HepG2 (cell line): Measurements from ENCODE around the gene ZNF331. TPM values are rescaled to one million over a fixed set of nuclear protein-coding genes. Genes with fewer than 3 reads are reported as not detected.

Source experiments
- ATAC-seq: fragments of 200-7000 bp; cut with Tn5 transposase; 3 replicates; pipeline ENCODE4 v1.9.1; 2020; ENCODE audit warnings: mild to moderate bottlenecking, moderate library complexity
- BruUV-seq: library from RNA; stranded (reverse); fragments of 400-500 nt; replicated peaks from 2 replicates; lab custom pipeline; 2021; lab: Mats Ljungman, UMichigan
- CTCF ChIA-PET: fragments of 300-600 bp; formaldehyde crosslinking; extraction: SDS; loops from one replicate; lab custom pipeline; 2021; ENCODE audit warnings: low total read pairs, inconsistent platforms, low intra/inter-chr PET ratio; lab: Yijun Ruan, JAX
- POLR2A ChIA-PET: fragments of 350-600 bp; sonication (Branson Sonifier 250); formaldehyde crosslinking; loops from one replicate; lab custom pipeline; 2020; ENCODE audit warnings: antibody characterized with exemption, inconsistent platforms; lab: Yijun Ruan, JAX
- DNase-seq: peaks from one replicate; pipeline ENCODE4 v3.0.0-alpha.2; 2015; ENCODE audit warnings: low spot score
- FAIRE-seq: peaks from 3 replicates; lab custom pipeline; 2011; peaks lifted over from hg19 to GRCh38; lab: Jason Lieb, UNC
- H2AFZ ChIP-seq: one replicate; pipeline ENCODE4 v1.6.1; 2011; ENCODE audit warnings: low read length, inconsistent platforms
- H3K27ac ChIP-seq: fragments of 300-600 bp; 3 replicates; pipeline ENCODE4 v1.8.0; 2011; ENCODE audit warnings: mixed run types, mild to moderate bottlenecking, mixed read lengths, low read length, inconsistent platforms; ENCODE audit not compliant: insufficient read depth; ENCODE audit errors: extremely low read length
- H3K27me3 ChIP-seq, 2 experiments: fragments of 200-600 bp in 1 of 2; 2 replicates in 1 of 2; 3 replicates in 1 of 2; pipeline versions ENCODE4 v1.6.0 to v1.8.0; 2011; ENCODE audit warnings: low read length in 2 of 2, mild to moderate bottlenecking in 2 of 2, moderate library complexity in 2 of 2, inconsistent platforms in 1 of 2; ENCODE audit not compliant: insufficient read depth in 2 of 2, control insufficient read depth in 1 of 2
- H3K36me3 ChIP-seq, 2 experiments: fragments of 200-600 bp in 1 of 2; replicated peaks in 1 of 2; 2 replicates in 1 of 2; 3 replicates in 1 of 2; pipeline versions ENCODE4 v1.5.1 to v1.8.0; 2011; ENCODE audit warnings: low read length in 2 of 2, inconsistent platforms in 1 of 2; ENCODE audit not compliant: insufficient read depth in 2 of 2, control insufficient read depth in 1 of 2
- H3K4me1 ChIP-seq: 2 replicates; pipeline ENCODE4 v1.5.1; 2012; ENCODE audit warnings: low read length, inconsistent platforms; ENCODE audit not compliant: insufficient read depth
- H3K4me2 ChIP-seq: 2 replicates; pipeline ENCODE4 v1.6.0; 2011; ENCODE audit warnings: low read depth, low read length, inconsistent platforms
- H3K4me3 ChIP-seq, 3 experiments: fragments of 200-600 bp in 1 of 3; sonication (generic), shearing (Covaris generic) in 1 of 3; replicated peaks in 1 of 3; 2 replicates each; pipeline ENCODE4 v1.5.1; 2011 to 2016; ENCODE audit warnings: low read length in 3 of 3, inconsistent platforms in 2 of 3, low read depth in 2 of 3, mild to moderate bottlenecking in 2 of 3, control low read depth in 1 of 3, mixed read lengths in 1 of 3; ENCODE audit not compliant: insufficient read depth in 1 of 3
- H3K79me2 ChIP-seq: one replicate; pipeline ENCODE4 v1.6.1; 2011; ENCODE audit warnings: low read length, inconsistent platforms; ENCODE audit not compliant: insufficient read depth
- H3K9ac ChIP-seq: 2 replicates; pipeline ENCODE4 v1.6.0; 2011; ENCODE audit warnings: mild to moderate bottlenecking, low read depth, low read length, inconsistent platforms; ENCODE audit not compliant: insufficient read depth
- H3K9me3 ChIP-seq: 2 replicates; pipeline ENCODE4 v1.5.1; 2012; ENCODE audit warnings: mild to moderate bottlenecking, low read length
- H4K20me1 ChIP-seq: 2 replicates; pipeline ENCODE4 v1.6.0; 2011; ENCODE audit warnings: inconsistent platforms, mild to moderate bottlenecking, low read length, moderate library complexity; ENCODE audit not compliant: insufficient read depth
- ARNT ChIP-seq: fragments of 450-650 bp; IDR thresholded peaks from 2 replicates; pipeline ENCODE4 v1.6.1; 2017
- EP300 ChIP-seq, 3 experiments: sonication (generic) in 1 of 3; formaldehyde crosslinking in 1 of 3; IDR thresholded peaks; 2 replicates each; pipeline versions ENCODE4 v1.5.1 to v1.6.1; 2011 to 2020; ENCODE audit warnings: low read depth in 2 of 3, low read length in 2 of 3, borderline replicate concordance in 1 of 3, improper control_type of control experiment in 1 of 3, mild to moderate bottlenecking in 1 of 3, missing genetic modification reagents in 1 of 3, moderate library complexity in 1 of 3
- HMGA1 ChIP-seq: sonication (generic); formaldehyde crosslinking; conservative IDR thresholded peaks from 2 replicates; pipeline ENCODE4 v1.4.0; 2020; ENCODE audit warnings: missing genetic modification reagents
- HNRNPL ChIP-seq: fragments of 200-400 bp; formaldehyde crosslinking; IDR thresholded peaks from 2 replicates; pipeline ENCODE4 v1.6.1; 2017; ENCODE audit warnings: mild to moderate bottlenecking, low read depth, low read length
- SSRP1 ChIP-seq: IDR thresholded peaks from 2 replicates; pipeline ENCODE4 v1.6.1; 2016; ENCODE audit warnings: control low read depth
- TBL1XR1 ChIP-seq: fragments of 150-350 bp; IDR thresholded peaks from 2 replicates; pipeline ENCODE4 v1.6.1; 2014; ENCODE audit warnings: borderline replicate concordance, low read length; ENCODE audit not compliant: partially characterized antibody
- ZNF30 ChIP-seq: sonication (generic); formaldehyde crosslinking; IDR thresholded peaks from 2 replicates; pipeline ENCODE4 v1.5.0; 2020; ENCODE audit warnings: mild to moderate bottlenecking, missing genetic modification reagents
- ZNF329 ChIP-seq: sonication (generic); formaldehyde crosslinking; IDR thresholded peaks from 2 replicates; pipeline ENCODE4 v1.9.0; 2021; ENCODE audit warnings: low read depth, mild to moderate bottlenecking, missing genetic modification reagents
- ZNF337 ChIP-seq: sonication (generic); formaldehyde crosslinking; IDR thresholded peaks from 2 replicates; pipeline ENCODE4 v1.5.1; 2020; ENCODE audit warnings: missing genetic modification reagents, low read depth, mild to moderate bottlenecking, borderline replicate concordance
- ZNF7 ChIP-seq: IDR thresholded peaks from 2 replicates; pipeline ENCODE4 v1.6.1; 2016; ENCODE audit warnings: missing biosample characterization, missing genetic modification reagents
- WGBS: methylation state at CpG from one replicate; pipeline ENCODE4 v1.1.6; 2017; ENCODE audit warnings: low lambda C conversion rate; 5-methylcytosine and 5-hydroxymethylcytosine counted together
- in situ Hi-C: cut with HindIII; loops from 2 replicates; pipeline ENCODE4 v1.10.0; 2017; ENCODE audit warnings: low pct_unique_long_range_greater_than_20kb; ENCODE audit not compliant: extremely low pct_ligation_motif_present
- intact Hi-C: fragments of 100-400 bp; cut with micrococcal nuclease; formaldehyde crosslinking; loops from one replicate; pipeline ENCODE4 v1.10.0; 2022; ENCODE audit not compliant: unreplicated experiment
- polyA plus RNA-seq, 8 experiments: library from polyadenylated mRNA; depleted of rRNA in 3 of 8; stranded (reverse) in 7 of 8; unstranded in 1 of 8; fragments of >200 nt; fragmentation: Illumina TruSeq in 4 of 8; extraction: Trizol in 4 of 8; gene quantifications; 2 replicates each; pipeline versions ENCODE4 v1.2.1 to v1.2.3, GENCODE V29; 2011 to 2016; ENCODE audit warnings: low read depth in 4 of 8, missing spikeins in 1 of 8, mixed read lengths in 1 of 8; ENCODE audit not compliant: insufficient read depth in 1 of 8
- total RNA-seq, 5 experiments: library from RNA; depleted of rRNA; stranded (reverse); fragments of >200 nt; fragmentation: Illumina TruSeq; extraction: Trizol; gene quantifications; 2 replicates each; pipeline ENCODE4 v1.2.3, GENCODE V29; 2016; ENCODE audit warnings: low read depth in 1 of 5

The ZNF331 gene
- total and polyA plus RNA-seq, 2 of the 13 experiments (the other 11 are each of a cell fraction or from before 2014, with no cell fraction given), result 8.2 to 13.3 TPM

DNA sequence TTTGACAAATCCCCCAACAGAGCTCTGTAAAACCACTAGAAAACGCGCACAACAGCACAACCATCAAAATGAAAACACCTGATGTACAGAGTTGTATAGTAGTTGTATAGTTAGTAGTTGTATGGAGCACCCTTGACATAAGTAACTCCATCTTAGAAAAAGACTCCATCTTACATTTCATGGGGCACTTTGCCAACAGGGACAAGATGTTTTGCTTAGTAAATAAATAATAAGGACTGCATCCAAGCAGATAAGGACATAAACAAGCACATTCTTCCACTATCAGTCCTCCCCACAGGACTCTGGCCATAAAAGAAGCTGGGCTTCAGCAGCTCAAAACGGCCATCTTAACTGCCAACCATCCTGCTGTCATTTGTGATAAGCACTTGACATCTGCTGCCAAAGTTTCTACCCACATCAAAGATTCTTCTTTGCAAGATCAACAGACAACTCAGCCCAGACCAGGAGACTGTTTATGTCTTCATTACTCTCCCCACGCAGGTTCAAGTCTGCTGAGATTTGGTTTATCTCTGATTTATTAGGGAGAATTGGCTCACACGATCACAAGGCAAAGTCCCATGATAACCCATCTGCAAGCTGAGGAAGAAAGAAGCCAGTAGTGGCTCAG is 20.7 kb upstream of the ZNF331 start:
- Histone ChIP-seq H3K9ac (no peak overlapping the region), H3K4me3 (no peak overlapping the region), H4K20me1 (no peaks in the 10 kb centered on the region), H3K4me2 (no peak overlapping the region), H3K27ac (no peak overlapping the region), H3K36me3 (no peaks in the 10 kb centered on the region), H3K79me2 (peaks cover 6% of the 10 kb centered on the region), H3K27me3 (no peaks in the 10 kb centered on the region), H2AFZ (no peak overlapping the region), H3K9me3 (no peaks in the 10 kb centered on the region), H3K4me1 (peaks cover 35% of the 10 kb centered on the region)
- TF ChIP-seq ZNF30 (CRISPR knock-in tag), result no peak
- TF ChIP-seq HNRNPL, result no peak
- TF ChIP-seq TBL1XR1, result no peak
- no peak for TF ChIP-seq ZNF329 (CRISPR knock-in tag)
- TF ChIP-seq ARNT, result no peak
- no peak for TF ChIP-seq ZNF337 (CRISPR knock-in tag)
- no peak for TF ChIP-seq ZNF7 (CRISPR knock-in tag)
- TF ChIP-seq SSRP1 (CRISPR knock-in tag), result no peak
- no peak for TF ChIP-seq HMGA1 (CRISPR knock-in tag)
- no peak for TF ChIP-seq EP300 (IDR thresholded peaks at IDR 0.05; ENCODE audit: low read depth in 2 of 2, low read length in 2 of 2)
- no peak for TF ChIP-seq EP300 (CRISPR knock-in tag; IDR thresholded peaks at IDR 0.05; ENCODE audit: borderline replicate concordance)
- in situ Hi-C loops, result no loop called here
- FAIRE-seq (no peak), ATAC-seq (no peak), DNase-seq (no peak)
- 79% methylated on average over 4 of the region's 5 CpGs for WGBS
- ChIA-PET CTCF (no interaction called here), POLR2A (interaction anchor here (1.2 kb wide), 1 partner anchor 9 kb away, joined by 3 read pairs; no protein-coding TSS in a partner anchor)
- intact Hi-C loops, result no loop called here
- no TSS peak for BruUV-seq
